PC-9 (cell line): ENCODE measurements around the gene PRXL2A.

Source experiments
- CTCF ChIP-seq: fragments of 200-600 bp; sonication (generic); conservative IDR thresholded peaks from 2 replicates; pipeline ENCODE4 v1.6.1; 2017; ENCODE audit warnings: mixed run types, antibody characterized with exemption, mild to moderate bottlenecking, moderate library complexity
- EZH2 ChIP-seq: fragments of 200-600 bp; sonication (generic); IDR thresholded peaks from 2 replicates; pipeline ENCODE4 v1.8.0; 2017; ENCODE audit warnings: antibody characterized with exemption, low read depth

- TF ChIP-seq CTCF (no peak), EZH2 (no peak)
Measured at GRCh38 chr10:80464557-80465450, 56.5 kb downstream of the PRXL2A start.
